ENCODE data around the gene LEFTY1.

LEFTY1 gene

DNA sequence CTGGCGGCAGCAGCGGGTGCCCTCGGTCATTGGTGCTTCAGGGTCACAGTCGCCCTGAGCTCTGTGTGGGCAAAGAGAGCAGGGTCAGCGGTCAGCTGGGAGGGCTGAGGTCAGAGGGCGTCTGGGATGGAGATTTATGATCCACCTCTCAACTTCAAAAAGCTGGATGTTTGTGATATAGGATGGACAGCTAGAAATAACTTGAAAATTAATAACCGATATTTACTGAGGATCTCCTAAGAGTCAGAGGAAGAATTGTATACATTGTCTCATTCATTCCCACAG, 2.0 kb downstream of the LEFTY1 start:
- Mint-ChIP-seq H3K9me3 (no peaks in the 10 kb centered on the region), H3K4me1 (peaks cover 11% of the 10 kb centered on the region), H3K4me3 (no peak overlapping the region), H3K27me3 (no peaks in the 10 kb centered on the region), H3K36me3 (no peaks in the 10 kb centered on the region), H3K27ac (no peak overlapping the region)
- DNase-seq (ENCODE audit: low spot score in 2 of 2), result no peak
- ATAC-seq (ENCODE audit: low read depth), result no peak

DNA sequence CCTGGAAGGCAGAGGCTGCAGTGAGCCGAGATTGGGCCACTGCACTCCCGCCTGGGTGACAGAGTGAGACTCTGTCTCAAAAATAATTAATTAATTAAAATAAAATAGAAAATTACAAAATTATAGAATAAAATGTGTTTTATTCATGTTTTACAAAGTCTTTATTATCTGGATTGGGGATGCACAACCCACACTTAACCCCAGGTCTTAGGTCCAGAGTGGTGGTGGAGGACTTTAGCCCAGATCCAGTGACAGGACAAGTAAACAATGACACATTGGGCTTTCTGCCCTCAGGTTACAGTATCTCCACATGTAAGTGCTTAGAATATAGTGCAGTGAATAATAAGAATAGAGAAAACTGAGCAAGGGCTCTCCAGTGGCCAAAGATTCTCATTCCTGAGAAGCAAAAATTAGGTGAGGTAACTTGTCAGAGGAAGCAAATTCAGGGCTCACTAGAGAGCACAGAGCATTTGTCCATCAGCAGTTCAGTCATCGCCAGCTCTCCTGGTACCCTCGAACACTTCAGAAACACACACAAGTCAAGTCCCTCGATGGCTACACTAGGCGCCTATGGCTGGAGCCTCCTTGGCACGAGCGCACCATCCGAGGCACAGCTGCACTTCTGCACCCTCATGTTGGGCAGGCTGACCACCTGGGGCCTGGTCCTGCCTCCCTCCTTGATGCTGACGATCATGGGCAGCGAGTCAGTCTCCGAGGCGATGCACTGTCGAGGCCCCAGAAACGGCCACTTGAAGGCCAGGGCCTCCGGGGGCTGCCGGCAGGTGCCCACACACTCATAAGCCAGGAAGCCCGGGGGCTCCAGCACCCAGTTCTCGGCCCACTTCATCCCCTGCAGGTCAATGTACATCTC, 2.6 kb downstream of the LEFTY1 start:
- H3K27ac Mint-ChIP-seq, result no peak overlapping the region

DNA sequence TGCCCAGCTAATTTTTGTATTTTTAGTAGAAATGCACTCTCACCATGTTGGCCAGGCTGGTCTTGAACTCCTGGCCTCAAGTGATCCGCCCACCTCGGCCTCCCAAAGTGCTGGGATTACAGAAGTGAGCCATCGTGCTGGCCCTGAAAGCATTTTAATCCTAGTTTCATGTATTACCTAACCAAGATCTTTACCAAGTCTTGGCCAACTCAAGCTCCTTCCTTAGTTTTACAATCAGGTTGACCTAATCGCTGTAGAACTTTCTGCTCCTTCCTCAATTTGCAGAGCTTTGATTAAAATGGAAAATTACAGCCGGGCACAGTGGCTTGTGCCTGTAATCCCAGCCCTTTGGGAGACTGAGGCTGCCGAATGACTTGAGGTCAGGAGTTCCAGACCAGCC, 3.6 kb downstream of the LEFTY1 start:
- no peaks in the 10 kb centered on the region for H3K36me3 Mint-ChIP-seq
- DNase-seq (ENCODE audit: low spot score in 2 of 2), result no peak
- peaks cover 15% of the 10 kb centered on the region for H3K4me1 Mint-ChIP-seq
- H3K27ac Mint-ChIP-seq, result no peak overlapping the region
- no peaks in the 10 kb centered on the region for H3K9me3 Mint-ChIP-seq
- no peaks in the 10 kb centered on the region for H3K27me3 Mint-ChIP-seq
- H3K4me3 Mint-ChIP-seq, result no peak overlapping the region
- no peak for ATAC-seq (ENCODE audit: low read depth)

More for the DNA sequence above, 2.6 kb downstream of the LEFTY1 start:
- Mint-ChIP-seq H3K36me3 (no peaks in the 10 kb centered on the region), H3K4me1 (peaks cover 11% of the 10 kb centered on the region), H3K27me3 (no peaks in the 10 kb centered on the region), H3K9me3 (no peaks in the 10 kb centered on the region), H3K4me3 (no peak overlapping the region)
- ATAC-seq (ENCODE audit: low read depth), result no peak
- no peak for DNase-seq (ENCODE audit: low spot score in 2 of 2)

DNA sequence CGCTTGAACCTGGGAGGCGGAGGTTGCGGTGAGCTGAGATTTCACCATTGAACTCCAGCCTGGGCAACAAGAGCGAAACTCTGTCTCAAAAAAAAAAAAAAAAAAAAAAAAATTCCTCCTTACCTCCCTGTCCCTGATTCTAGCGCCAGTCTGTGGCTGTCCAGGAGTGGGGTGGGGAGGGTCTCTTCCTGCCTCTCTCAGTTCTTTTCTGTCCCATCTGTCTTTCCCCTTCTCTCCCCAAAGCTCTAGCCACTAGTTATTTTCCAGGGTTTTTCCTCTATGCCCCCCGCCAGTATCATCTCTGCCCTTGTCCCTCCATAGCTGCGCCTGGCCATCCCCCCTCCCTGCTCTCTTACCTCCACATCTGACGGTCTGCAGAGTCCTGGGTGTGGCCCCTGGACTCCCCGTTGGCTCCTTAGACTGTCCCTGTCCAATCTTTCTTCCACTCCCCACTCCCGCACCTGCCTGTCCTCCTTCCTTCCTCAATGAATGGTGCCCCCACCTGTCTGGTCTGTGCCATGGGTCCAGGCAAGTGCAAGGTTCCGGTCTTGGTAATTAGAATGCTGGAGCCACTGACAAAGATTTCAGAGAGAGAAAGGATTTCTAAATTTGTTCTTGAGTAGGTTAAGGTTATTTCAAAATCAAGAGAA, 5.2 kb downstream of the LEFTY1 start:
- Mint-ChIP-seq H3K36me3 (no peaks in the 10 kb centered on the region), H3K4me1 (peaks cover 31% of the 10 kb centered on the region), H3K4me3 (peak overlapping the region; percentile 92), H3K27me3 (no peaks in the 10 kb centered on the region), H3K27ac (peak overlapping the region; percentile 79), H3K9me3 (no peaks in the 10 kb centered on the region)
- DNase-seq (ENCODE audit: low spot score in 2 of 2), result no peak
- no peak for ATAC-seq (ENCODE audit: low read depth)

DNA sequence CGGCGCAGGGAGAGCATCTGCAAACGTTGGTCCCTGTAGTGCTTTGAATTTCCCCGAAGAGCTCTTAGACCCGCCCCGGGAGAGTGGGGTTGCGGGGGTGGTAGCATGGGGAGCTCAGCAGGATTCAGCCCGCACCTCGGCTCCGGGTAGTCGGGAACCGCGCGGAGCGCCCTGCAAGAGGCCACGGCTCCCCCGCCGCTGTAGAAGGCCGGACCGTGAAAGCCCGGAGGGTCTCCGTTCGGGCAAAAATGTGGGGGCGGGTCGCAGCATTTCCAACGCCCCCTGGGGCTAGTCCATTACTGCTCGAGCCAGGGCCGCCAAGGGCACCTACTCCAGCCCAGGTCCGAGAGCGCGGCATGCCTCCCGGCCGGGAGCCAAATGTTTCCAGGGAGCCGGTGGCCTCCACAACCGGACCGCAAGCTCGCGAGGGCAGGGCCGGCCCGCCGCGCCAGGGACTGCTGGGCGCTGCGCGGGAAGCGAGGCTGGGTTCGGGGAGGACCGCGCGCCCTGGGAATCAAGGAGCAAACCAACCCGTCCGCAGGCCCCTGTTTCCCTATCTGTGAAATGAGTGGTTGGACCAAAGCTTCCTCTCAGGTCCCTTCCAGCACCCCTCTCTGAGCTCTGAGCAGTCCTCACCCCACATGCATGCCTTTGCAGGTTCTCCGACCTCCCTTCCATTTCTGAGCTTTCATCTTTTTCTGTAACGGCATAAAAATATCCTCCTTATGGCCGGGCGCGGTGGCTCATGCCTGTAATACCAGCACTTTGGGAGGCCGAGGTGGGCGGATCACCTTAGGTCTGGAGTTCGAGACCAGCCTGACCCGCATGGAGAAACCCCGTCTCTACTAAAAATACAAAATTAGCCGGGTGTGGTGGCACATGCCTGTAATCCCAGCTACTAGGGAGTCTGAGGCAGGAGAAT, 6.0 kb downstream of the LEFTY1 start:
- H3K27ac Mint-ChIP-seq, result peak overlapping the region; percentile 79
- peaks cover 35% of the 10 kb centered on the region for H3K4me1 Mint-ChIP-seq
- DNase-seq (ENCODE audit: low spot score in 2 of 2) (no peak), ATAC-seq (ENCODE audit: low read depth) (peak; percentile 37)
- H3K9me3 Mint-ChIP-seq, result no peaks in the 10 kb centered on the region
- H3K36me3 Mint-ChIP-seq, result no peaks in the 10 kb centered on the region
- H3K27me3 Mint-ChIP-seq, result no peaks in the 10 kb centered on the region
- H3K4me3 Mint-ChIP-seq, result peak overlapping the region; percentile 92

DNA sequence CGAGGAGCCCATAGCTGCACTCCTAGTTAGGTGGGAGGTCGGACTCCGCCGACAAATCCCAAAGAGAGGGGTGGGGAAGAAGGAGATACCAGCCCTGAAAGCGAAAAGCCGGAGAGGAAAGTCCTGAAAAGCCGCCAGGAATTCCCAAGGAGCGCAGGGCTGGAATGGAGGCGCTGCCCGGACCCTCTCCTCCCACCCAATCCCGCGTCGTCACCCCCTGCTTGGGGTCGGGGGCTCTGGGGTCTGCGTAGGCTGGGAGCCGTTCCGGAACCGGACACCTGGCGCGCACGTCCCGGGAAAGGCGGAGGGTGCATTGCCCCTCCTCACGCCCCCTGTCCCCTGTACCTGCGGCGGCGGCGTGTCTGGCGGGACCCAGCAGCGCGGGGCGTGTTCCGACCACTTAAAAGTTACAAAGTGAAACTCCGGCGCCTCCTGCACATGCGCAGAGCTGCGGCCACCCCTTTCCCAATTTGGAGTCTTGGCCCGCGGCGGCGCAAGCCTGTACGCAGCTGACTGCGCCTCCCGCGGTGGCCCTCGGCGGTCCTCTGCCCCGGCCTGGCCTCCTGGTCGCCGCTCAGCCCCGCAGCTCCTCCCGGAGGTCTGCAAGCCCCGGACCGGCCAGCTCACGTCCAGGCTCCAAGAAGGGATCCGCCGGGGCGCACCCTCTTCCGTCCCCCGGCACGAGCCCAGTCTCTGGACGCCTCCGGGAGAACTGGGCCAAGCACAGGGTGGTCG, 6.8 kb downstream of the LEFTY1 start, which contains the start of gene TMEM63A:
TSS of gene TMEM63A (minus strand) at position 422 of the 735 bp plus-strand sequence. CDS start 4,800 bp downstream, outside the sequence.
- Mint-ChIP-seq H3K36me3 (peaks cover 2% of the 10 kb centered on the region), H3K27ac (peak within 1 kb of the TSS; percentile 79), H3K4me3 (peak within 1 kb of the TSS; percentile 92), H3K9me3 (no peaks in the 10 kb centered on the region), H3K4me1 (peaks cover 37% of the 10 kb centered on the region), H3K27me3 (no peaks in the 10 kb centered on the region)
- ATAC-seq (ENCODE audit: low read depth), result peak; percentile 82
- DNase-seq (ENCODE audit: low spot score in 2 of 2), result peak; percentile 78 to 84

DNA sequence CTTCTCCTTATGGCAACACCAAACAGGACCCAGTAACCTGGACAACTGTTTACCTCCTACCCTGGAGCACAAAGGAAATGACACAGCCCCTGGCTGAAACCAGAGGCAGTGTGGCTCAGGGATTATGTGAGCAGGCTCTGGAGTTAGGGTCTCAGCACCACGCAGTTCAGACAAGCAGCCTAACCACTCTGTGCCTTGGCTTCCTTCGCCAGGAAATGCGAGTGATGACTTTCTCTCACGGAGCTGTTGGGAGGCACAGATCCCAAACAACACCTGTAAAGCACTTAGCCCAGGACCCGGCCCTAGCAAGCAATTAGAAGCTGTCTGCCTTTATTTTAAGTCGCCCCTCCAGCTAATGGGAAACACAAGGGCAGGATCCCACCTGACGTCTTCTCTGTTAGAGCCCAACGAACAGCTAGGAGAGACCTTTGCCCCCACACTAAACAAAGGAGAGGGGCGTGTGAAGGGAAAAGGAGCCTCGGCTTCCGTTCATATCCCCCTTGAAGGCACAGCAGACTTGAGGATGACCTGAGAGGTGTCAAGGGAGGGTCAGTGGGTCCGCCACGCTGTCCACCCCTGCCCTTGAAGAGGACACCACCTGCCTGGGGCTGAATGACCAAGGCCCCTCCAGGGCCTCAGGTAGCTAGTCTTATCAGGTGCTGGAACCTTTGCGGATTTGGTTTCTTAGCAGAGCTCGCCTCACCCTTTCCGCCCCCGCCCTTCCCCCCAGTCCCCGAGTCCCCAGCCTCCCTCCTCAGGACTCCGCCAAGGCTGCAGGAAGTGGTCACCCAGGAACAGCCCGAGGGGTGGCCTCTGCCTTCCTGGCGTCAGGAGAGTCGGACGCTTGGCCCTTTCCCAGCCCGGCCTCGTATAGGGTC, 7.6 kb downstream of the LEFTY1 start:
- Mint-ChIP-seq H3K4me1 (peaks cover 40% of the 10 kb centered on the region), H3K4me3 (peak overlapping the region; percentile 92), H3K27me3 (no peaks in the 10 kb centered on the region), H3K27ac (peak overlapping the region; percentile 28), H3K36me3 (peaks cover 5% of the 10 kb centered on the region), H3K9me3 (no peaks in the 10 kb centered on the region)
- DNase-seq (ENCODE audit: low spot score in 2 of 2), result peak in 1 of 2 donors; percentile 23
- peak; percentile 15 for ATAC-seq (ENCODE audit: low read depth)

DNA sequence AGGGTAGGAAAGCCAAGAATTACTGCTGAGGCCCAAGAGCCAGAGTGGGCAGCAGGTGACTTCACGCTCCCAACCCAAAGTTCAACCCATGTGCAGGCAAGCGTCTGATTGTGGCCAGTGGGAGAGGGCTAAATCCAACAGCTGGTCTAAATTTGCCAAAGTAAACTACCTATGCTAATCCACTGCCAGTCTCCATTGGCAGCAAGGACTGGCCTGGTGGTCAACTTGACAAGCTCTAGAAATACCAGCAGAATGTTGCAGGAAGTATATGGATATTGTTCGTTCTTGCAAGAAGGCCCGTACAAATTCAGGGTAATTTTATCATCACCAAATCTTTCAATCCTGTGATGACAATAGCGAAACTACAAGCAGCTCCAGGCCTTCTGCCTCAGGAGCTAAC, 8.3 kb downstream of the LEFTY1 start:
- H3K4me3 Mint-ChIP-seq, result peak overlapping the region; percentile 92
- peak overlapping the region; percentile 28 for H3K27ac Mint-ChIP-seq
- ATAC-seq (ENCODE audit: low read depth) (no peak), DNase-seq (ENCODE audit: low spot score in 2 of 2) (no peak)
- H3K9me3 Mint-ChIP-seq, result no peaks in the 10 kb centered on the region
- peaks cover 5% of the 10 kb centered on the region for H3K36me3 Mint-ChIP-seq
- H3K27me3 Mint-ChIP-seq, result no peaks in the 10 kb centered on the region
- H3K4me1 Mint-ChIP-seq, result peaks cover 44% of the 10 kb centered on the region

DNA sequence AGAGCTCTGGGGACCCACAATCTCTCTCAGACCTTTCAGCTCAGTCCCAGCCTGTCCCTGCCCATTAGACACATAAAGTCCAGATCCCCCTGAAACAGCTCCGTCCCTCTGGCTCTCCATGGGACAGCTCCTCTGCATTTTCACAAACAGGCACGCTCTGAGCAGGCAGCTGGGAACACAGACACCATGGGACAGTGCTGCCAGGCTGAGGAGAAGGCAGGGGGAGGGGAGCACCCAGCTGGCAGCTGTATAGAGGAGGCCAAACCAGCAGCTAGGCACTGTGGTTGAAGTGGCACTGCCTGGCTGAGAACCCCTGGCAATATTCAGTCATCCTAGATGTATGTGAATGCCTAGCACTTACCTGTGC, 8.7 kb downstream of the LEFTY1 start:
- H3K36me3 Mint-ChIP-seq, result peaks cover 5% of the 10 kb centered on the region
- peak overlapping the region; percentile 28 for H3K27ac Mint-ChIP-seq
- ATAC-seq (ENCODE audit: low read depth) (no peak), DNase-seq (ENCODE audit: low spot score in 2 of 2) (no peak)
- H3K4me3 Mint-ChIP-seq, result peak overlapping the region; percentile 92
- no peaks in the 10 kb centered on the region for H3K9me3 Mint-ChIP-seq
- H3K4me1 Mint-ChIP-seq, result peaks cover 44% of the 10 kb centered on the region
- H3K27me3 Mint-ChIP-seq, result no peaks in the 10 kb centered on the region

DNA sequence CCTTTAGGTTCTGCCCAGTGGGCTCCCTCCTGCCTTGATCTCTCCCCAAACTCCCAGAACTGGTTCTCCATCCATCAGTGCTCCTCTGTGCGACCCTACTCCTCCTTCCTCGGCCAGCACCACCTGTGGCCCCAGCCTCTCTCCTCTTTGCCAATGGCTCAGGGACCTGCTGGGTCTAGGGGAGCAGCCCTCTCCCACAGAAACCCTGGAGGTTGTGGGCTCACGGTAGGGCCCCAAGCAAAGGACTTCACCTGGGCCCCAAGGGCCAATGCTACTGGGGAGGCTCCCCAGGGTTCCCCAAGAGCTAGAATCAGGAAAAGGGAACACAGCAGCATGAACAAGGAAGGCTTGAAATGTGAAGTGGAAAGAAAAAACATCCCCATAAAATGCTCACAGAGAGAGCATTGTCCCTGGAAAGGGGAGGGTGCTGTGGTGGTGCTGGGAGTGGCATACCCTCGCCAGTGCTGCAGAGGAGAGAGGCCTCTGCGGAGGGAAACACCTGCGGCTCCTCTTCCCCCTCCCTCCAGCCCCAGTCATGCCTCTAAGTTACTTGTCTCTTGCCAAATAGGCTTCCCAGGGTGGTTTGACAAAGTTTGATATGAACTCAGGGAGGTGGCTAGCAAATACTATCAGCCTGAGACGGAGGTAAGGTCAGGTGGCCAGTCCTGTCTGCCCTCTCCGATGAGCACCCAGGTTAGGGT, 9.3 kb downstream of the LEFTY1 start:
- DNase-seq (ENCODE audit: low spot score in 2 of 2) (no peak), ATAC-seq (ENCODE audit: low read depth) (peak; percentile 52)
- H3K4me1 Mint-ChIP-seq, result peaks cover 44% of the 10 kb centered on the region
- no peaks in the 10 kb centered on the region for H3K9me3 Mint-ChIP-seq
- peak overlapping the region; percentile 92 for H3K4me3 Mint-ChIP-seq
- no peaks in the 10 kb centered on the region for H3K27me3 Mint-ChIP-seq
- peak overlapping the region; percentile 28 for H3K27ac Mint-ChIP-seq
- peaks cover 5% of the 10 kb centered on the region for H3K36me3 Mint-ChIP-seq

DNA sequence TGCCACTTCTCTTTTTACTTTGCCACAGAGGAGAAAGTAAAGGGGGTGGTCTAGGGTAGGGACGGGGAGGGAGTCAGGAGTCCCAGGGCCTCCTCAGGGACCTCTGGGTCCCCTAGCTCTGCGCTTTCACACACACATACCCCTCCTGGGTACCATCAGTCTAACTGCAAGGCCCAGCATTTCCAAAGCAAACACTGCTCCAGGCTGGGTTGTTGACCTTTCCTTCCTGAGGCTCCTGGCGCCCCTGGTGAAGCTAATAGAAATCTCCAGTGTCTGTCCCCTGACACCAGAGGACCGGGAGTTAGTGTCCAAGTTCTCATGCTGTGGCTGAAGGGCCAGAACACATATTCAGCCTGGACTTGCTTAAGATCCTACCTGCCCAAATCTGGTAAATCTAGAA, 10.7 kb downstream of the LEFTY1 start:
- Mint-ChIP-seq H3K4me3 (peak overlapping the region; percentile 35), H3K36me3 (peaks cover 8% of the 10 kb centered on the region), H3K27ac (peak overlapping the region; percentile 7), H3K27me3 (no peaks in the 10 kb centered on the region), H3K4me1 (peaks cover 38% of the 10 kb centered on the region), H3K9me3 (no peaks in the 10 kb centered on the region)
- DNase-seq (ENCODE audit: low spot score in 2 of 2) (no peak), ATAC-seq (ENCODE audit: low read depth) (no peak)

DNA sequence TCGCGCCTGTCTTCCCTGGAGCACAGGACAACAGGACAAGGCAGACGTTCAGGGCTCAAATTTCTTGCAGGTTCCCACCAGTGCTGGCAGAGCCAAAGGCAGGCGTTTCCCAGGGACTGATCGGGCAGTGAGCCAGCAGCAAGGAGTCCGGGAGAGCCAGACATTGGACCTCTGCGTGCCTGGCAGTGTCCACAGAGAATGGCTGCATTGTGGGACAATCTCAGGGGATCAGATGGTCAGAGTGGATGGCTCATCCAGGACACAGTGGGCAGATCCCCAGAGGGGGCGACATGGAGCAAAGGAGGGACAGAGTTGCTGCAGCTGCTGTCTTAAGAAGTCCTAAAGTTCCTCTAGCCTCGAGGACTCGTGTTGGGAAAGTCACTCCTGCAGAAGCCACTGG, 11.4 kb downstream of the LEFTY1 start:
- Mint-ChIP-seq H3K4me3 (no peak overlapping the region), H3K27me3 (no peaks in the 10 kb centered on the region), H3K9me3 (no peaks in the 10 kb centered on the region), H3K27ac (peak overlapping the region; percentile 7), H3K36me3 (peaks cover 8% of the 10 kb centered on the region), H3K4me1 (peaks cover 35% of the 10 kb centered on the region)
- DNase-seq (ENCODE audit: low spot score in 2 of 2) (no peak), ATAC-seq (ENCODE audit: low read depth) (no peak)

Data from memory B cell (primary cell).